AG09309 (cell line): ENCODE measurements around the gene COPS4.
"Not testable (repeated sequence)": the region's sequence is repeated elsewhere in the genome, so short reads cannot be mapped to it uniquely, and the experiment has no call there.

Experiments used
- DNase-seq: peaks from one replicate; pipeline ENCODE4 v3.0.0-alpha.2; 2010; ENCODE audit warnings: low read depth
- H3K4me3 ChIP-seq: 2 replicates; pipeline ENCODE4 v1.5.1; 2011; ENCODE audit warnings: mild to moderate bottlenecking, low read depth, low read length, moderate library complexity; ENCODE audit not compliant: control insufficient read depth
- TF ChIP-seq, protein P1 (sequence below): IDR thresholded peaks from 2 replicates; pipeline ENCODE4 v1.5.1; 2011; ENCODE audit warnings: mild to moderate bottlenecking, low read depth, low read length, inconsistent platforms; ENCODE audit not compliant: insufficient read depth, control insufficient read depth; ENCODE audit errors: missing control alignments

The COPS4 gene

DNA sequence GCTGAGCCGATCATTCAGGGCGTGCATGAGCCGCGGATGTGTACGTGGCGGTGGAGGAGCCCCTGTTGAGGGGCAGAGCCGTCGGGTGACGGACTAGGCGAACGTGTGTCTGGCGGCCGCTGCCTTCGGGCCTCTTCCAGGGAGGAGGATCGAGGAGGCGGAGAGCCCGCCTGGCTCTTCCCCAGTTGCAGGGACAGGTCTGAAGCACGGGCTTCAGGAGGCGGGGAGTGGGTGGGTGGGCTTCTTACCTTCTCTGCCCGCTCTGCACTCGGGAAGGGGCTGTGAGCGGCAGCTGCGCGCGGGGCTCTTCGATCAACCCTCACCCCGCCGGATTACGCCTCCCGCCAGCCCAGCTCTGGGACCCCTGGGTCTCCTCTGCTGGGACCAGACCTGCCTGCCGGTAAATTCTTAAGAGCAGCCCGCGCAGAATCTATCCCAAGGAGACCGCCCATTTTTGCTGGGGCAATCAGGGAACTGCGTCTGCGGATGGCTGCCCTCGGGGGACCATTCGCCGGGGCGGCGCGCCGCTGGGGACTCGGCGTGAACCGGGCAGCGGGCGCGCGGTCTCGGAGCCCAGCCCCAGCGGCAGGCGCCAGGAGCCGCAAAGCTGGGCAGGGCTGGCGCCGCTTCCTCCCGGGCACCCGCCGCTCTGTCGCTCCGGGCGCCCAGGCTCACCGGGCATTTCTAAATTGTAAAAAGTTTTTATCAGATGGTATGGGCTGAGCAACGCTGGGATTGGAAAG is 74.7 kb downstream of the COPS4 start:
- peak overlapping the region; percentile 45 for H3K4me3 ChIP-seq
- no peak for DNase-seq

DNA sequence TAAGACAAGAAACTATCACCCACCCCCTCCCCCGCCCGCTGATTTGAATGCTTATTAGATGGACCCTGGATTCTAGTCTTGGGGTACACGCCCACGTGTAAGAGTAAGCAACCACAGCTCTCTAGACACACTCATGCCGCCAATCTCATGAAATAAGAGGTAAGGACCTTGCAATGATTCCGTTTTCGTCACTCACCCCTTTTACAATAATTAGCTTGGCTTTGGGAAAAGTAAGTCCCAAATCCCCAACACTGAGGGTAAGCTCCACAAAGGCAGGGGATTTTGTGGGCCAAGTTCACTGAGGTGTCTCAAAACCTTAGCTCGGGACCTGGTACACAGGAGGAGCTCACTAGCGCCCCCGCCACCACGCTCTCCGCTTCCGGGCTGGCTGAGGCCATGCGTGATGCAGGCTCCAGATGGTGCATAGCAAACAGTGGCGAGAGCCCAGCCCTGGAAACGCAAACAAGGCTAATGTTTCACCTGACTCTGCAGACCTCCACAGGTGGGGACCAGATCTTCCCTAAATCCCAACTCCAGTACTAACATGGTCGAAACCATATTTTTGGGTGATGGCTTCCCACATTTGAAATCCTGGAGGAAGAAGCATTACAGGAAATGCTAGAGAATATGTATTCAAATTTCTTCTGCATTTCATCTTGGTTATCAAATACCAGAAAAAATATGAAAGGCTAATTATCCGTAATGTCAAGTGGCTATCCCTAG is 75.4 kb downstream of the COPS4 start:
- no peak for DNase-seq
- peak overlapping the region; percentile 45 for H3K4me3 ChIP-seq
- TF ChIP-seq, protein P1, sequence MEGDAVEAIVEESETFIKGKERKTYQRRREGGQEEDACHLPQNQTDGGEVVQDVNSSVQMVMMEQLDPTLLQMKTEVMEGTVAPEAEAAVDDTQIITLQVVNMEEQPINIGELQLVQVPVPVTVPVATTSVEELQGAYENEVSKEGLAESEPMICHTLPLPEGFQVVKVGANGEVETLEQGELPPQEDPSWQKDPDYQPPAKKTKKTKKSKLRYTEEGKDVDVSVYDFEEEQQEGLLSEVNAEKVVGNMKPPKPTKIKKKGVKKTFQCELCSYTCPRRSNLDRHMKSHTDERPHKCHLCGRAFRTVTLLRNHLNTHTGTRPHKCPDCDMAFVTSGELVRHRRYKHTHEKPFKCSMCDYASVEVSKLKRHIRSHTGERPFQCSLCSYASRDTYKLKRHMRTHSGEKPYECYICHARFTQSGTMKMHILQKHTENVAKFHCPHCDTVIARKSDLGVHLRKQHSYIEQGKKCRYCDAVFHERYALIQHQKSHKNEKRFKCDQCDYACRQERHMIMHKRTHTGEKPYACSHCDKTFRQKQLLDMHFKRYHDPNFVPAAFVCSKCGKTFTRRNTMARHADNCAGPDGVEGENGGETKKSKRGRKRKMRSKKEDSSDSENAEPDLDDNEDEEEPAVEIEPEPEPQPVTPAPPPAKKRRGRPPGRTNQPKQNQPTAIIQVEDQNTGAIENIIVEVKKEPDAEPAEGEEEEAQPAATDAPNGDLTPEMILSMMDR, result peak; percentile 89

More for the DNA sequence above, 74.7 kb downstream of the COPS4 start:
- TF ChIP-seq, protein P1, result no peak

DNA sequence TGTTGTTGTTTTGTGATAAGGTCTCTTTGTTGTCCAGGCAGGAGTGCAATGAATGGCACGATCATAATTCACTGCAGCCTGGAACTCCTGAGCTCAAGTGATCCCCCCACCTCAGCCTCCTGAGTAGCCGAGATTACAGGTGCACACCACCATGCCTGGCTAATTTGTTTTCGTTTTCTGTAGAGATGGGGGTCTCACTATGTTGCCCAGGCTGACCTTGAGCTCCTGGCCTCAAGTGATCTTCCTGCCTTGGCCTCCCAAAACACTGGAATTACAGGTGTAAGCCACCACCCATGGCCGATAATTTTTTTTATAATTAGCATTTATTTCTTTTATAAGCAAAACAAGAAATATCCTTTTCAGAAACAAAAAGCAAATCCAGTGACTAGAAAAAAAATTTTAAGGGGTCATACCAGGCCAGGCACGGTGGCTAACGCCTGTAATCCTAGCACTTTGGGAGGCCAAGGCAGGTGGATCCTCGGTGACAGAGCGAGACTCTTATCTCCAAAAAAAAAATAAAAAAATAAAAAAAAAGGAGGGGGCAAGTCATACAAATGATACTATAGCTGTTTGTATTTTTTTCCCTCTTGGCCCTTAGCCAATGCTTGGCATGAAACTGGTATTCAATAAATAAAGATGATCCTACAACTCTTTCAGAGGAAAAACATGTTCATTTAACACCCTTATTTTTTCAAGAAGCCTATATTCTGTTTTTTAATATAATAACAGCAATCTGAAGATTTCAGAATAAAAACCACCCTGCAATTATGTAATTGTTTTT is 76.2 kb downstream of the COPS4 start:
- no peak for DNase-seq
- TF ChIP-seq, protein P1, result no peak
- no peak overlapping the region for H3K4me3 ChIP-seq

DNA sequence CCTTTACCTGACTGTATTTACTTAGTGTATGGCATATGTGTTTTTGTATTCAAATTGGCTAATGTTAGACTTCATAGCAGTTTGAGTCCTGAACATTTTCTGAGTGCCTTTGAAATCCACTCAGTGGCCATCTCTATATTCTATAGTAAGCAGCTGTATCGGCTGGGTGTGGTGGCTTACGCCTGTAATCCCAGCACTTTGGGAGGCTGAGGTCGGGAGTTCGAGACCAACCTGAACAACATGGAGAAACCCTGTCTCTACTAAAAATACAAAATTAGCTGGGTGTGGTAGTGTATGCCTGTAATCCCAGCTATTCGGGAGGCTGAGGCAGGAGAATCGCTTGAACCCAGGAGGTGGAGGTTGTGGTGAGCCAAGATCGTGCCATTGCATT is 76.8 kb downstream of the COPS4 start:
- H3K4me3 ChIP-seq, DNase-seq: not testable (repeated sequence)

DNA sequence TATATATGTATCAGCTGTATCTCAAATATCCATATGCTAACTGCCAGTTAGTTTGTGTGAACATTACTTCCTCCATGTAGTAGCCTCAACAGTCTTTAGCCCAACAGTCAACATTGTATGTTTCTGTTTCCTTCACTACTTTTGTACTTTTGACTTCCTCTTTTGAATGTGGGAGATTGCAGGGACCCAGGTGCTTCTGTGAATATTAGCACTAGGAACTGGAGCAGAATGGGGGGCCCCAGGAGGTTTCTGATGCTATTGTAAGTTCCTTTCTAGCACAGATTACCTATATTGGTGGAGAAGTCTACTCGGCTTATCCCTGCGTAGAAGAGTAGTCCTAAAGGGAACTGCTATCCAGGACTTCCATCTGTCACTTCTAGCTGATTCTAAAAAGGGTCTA is 77.2 kb downstream of the COPS4 start:
- TF ChIP-seq, protein P1, result no peak
- no peak overlapping the region for H3K4me3 ChIP-seq

DNA sequence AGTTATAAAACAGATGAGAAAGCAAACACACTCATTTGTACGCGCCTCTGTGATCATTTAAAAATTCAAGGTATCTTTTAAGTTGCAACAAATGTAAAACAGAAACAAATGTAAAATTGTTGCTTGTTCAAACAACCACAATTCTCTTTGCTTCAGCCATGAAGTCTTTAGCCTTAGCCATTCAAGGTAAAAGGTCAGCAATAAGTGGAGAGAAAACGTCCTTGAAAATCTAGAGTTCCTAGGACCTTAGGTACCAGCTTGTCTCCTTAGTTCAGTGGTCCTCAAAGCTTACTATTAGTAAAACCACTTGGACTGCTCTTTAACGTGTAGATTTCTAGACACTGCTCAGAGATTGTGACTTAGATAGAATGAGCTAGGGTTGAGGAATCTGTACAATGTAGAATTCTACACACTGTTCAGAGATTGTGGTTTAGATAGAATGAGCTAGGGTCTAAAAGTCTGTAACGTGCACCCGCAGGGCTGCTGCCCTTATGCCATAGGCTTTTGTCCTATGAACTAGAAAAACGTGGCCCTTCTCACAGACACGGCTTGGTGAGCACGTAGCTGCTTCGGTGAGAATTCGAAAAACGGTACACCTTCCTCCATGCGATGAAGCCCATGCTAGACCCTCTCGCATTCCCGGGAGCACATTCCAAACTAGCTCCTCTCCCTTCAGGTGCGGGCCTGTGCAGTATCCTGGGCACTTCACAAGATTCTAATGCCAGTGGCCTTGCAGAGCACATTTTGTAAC is 77.9 kb downstream of the COPS4 start:
- no peak overlapping the region for H3K4me3 ChIP-seq
- no peak for DNase-seq
- TF ChIP-seq, protein P1, result no peak

More for the DNA sequence above, 77.2 kb downstream of the COPS4 start:
- DNase-seq, result no peak

DNA sequence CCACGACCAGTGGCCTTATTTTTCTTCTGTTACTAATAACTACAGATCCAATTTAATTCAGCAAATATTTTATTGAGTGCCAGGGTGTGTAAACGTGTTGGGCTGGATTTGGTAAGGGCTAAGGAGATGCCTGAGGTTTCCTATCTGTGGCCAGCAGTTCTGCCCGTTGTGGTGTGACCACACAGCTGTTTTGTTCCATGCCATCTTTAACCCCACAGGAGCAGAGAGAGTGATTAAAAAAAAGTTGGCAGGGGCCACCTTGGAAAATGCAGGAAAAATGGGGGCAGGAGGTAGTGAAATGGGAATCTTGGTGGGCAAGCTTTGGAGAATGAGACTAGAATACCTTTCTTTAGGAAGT is 78.4 kb downstream of the COPS4 start:
- TF ChIP-seq, protein P1, result no peak
- no peak overlapping the region for H3K4me3 ChIP-seq
- no peak for DNase-seq
